Lower lobe of right lung (tissue), 2 donors: ENCODE data around the gene VDAC2. TPM values are rescaled to one million over a fixed set of nuclear protein-coding genes. Genes with fewer than 3 reads are reported as not detected.
A peak's percentile ranks its signal among the peaks of the same experiment; 100 is the strongest.

Source experiments
- ATAC-seq, 2 donors: fragments of 200-7000 bp; cut with Tn5 transposase; one replicate each; pipeline ENCODE4 v1.9.1; 2020 to 2022; ENCODE audit warnings: mild to moderate bottlenecking in 2 of 2, moderate library complexity in 2 of 2
- DNase-seq: peaks from one replicate; pipeline ENCODE4 v3.0.0-alpha.2; 2020
- H3K27ac ChIP-seq: fragments of 200-600 bp; one replicate; pipeline ENCODE4 v1.8.0; 2022
- H3K27me3 ChIP-seq: fragments of 200-600 bp; one replicate; pipeline ENCODE4 v1.8.0; 2022; ENCODE audit warnings: low read depth
- H3K36me3 ChIP-seq: fragments of 200-600 bp; one replicate; pipeline ENCODE4 v1.8.0; 2022; ENCODE audit warnings: mild to moderate bottlenecking
- H3K4me1 ChIP-seq: fragments of 200-600 bp; one replicate; pipeline ENCODE4 v1.8.0; 2022
- H3K4me3 ChIP-seq: fragments of 200-600 bp; one replicate; pipeline ENCODE4 v1.8.0; 2022; ENCODE audit warnings: mild to moderate bottlenecking
- H3K9me3 ChIP-seq: fragments of 200-600 bp; one replicate; pipeline ENCODE4 v1.8.0; 2022
- intact Hi-C: fragments of 100-400 bp; cut with DNase I; formaldehyde crosslinking; loops from one replicate; pipeline ENCODE4 v1.11.0; 2022
- total RNA-seq: library from RNA; stranded (reverse); fragmentation: NEBNext Ultra II Directional; extraction: Animal tissue kit (Norgen Biotek cat#: 25700); gene quantifications from one replicate; pipeline ENCODE4 v1.2.1, GENCODE V29; 2021
- TF ChIP-seq, protein P1 (sequence below): fragments of 200-600 bp; IDR thresholded peaks from one replicate; pipeline ENCODE4 v1.8.0; 2022; ENCODE audit warnings: antibody characterized with exemption, mild to moderate bottlenecking
- donor health status: DM: no; HTN: yes; CAD: no; lungs with severe emphysema.

Gene VDAC2
- total RNA-seq, 1 donor from 2014 or later, result 120 TPM

- Histone ChIP-seq H3K27me3 (no peaks in the 10 kb centered on the region), H3K9me3 (no peaks in the 10 kb centered on the region), H3K27ac (no peak overlapping the region), H3K36me3 (peaks cover 78% of the 10 kb centered on the region), H3K4me1 (peaks cover 55% of the 10 kb centered on the region), H3K4me3 (no peak overlapping the region)
- ATAC-seq, result no peak
- DNase-seq, result no peak
- TF ChIP-seq, protein P1, sequence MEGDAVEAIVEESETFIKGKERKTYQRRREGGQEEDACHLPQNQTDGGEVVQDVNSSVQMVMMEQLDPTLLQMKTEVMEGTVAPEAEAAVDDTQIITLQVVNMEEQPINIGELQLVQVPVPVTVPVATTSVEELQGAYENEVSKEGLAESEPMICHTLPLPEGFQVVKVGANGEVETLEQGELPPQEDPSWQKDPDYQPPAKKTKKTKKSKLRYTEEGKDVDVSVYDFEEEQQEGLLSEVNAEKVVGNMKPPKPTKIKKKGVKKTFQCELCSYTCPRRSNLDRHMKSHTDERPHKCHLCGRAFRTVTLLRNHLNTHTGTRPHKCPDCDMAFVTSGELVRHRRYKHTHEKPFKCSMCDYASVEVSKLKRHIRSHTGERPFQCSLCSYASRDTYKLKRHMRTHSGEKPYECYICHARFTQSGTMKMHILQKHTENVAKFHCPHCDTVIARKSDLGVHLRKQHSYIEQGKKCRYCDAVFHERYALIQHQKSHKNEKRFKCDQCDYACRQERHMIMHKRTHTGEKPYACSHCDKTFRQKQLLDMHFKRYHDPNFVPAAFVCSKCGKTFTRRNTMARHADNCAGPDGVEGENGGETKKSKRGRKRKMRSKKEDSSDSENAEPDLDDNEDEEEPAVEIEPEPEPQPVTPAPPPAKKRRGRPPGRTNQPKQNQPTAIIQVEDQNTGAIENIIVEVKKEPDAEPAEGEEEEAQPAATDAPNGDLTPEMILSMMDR, result no peak
- intact Hi-C loops, result no loop called here
These were observed 12.9 kb downstream of the VDAC2 start for GRCh38 chr10:75223507-75223906.

GRCh38 chr10:75226095-75226494, 15.5 kb downstream of the VDAC2 start:
- peaks cover 59% of the 10 kb centered on the region for H3K4me1 ChIP-seq
- H3K27me3 ChIP-seq, result no peaks in the 10 kb centered on the region
- H3K27ac ChIP-seq, result peak overlapping the region; percentile 75
- ATAC-seq, result no peak
- H3K4me3 ChIP-seq, result no peak overlapping the region
- H3K36me3 ChIP-seq, result peaks cover 76% of the 10 kb centered on the region
- TF ChIP-seq, protein P1, result no peak
- intact Hi-C loops, result no loop called here
- no peaks in the 10 kb centered on the region for H3K9me3 ChIP-seq
- no peak for DNase-seq

- H3K9me3 ChIP-seq, result no peaks in the 10 kb centered on the region
- H3K36me3 ChIP-seq, result peaks cover 76% of the 10 kb centered on the region
- H3K4me1 ChIP-seq, result peaks cover 59% of the 10 kb centered on the region
- H3K27me3 ChIP-seq, result no peaks in the 10 kb centered on the region
- intact Hi-C loops, result no loop called here
- peak overlapping the region; percentile 75 for H3K27ac ChIP-seq
- DNase-seq, result no peak
- TF ChIP-seq, protein P1, result no peak
- no peak overlapping the region for H3K4me3 ChIP-seq
- no peak for ATAC-seq
These were observed 16.1 kb downstream of the VDAC2 start for GRCh38 chr10:75226656-75227055.

DNA sequence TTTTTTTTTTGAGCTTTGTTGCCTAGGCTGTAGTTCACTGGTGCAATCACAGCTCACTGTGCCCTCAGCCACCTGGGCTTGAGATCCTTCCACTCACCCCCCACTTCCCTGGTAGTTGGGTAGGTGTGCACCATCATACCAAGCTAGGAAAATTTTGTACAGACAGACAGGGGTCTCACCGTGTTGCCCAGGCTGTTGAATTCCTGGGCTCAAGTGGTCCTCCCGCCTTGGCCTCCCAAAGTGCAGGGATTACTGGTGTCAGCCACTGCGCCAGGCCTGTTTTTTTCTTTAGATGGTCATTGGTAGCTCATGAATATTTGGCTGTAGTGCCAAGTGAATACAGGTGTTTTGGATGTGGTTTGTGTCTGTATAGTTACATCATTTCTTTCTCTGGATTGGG, 17.7 kb downstream of the VDAC2 start:
- TF ChIP-seq, protein P1, result no peak
- no peaks in the 10 kb centered on the region for H3K27me3 ChIP-seq
- no peaks in the 10 kb centered on the region for H3K9me3 ChIP-seq
- no peak for ATAC-seq
- H3K36me3 ChIP-seq, result peaks cover 73% of the 10 kb centered on the region
- H3K4me3 ChIP-seq, result no peak overlapping the region
- peaks cover 57% of the 10 kb centered on the region for H3K4me1 ChIP-seq
- H3K27ac ChIP-seq, result no peak overlapping the region
- DNase-seq, result no peak
- intact Hi-C loops, result no loop called here

DNA sequence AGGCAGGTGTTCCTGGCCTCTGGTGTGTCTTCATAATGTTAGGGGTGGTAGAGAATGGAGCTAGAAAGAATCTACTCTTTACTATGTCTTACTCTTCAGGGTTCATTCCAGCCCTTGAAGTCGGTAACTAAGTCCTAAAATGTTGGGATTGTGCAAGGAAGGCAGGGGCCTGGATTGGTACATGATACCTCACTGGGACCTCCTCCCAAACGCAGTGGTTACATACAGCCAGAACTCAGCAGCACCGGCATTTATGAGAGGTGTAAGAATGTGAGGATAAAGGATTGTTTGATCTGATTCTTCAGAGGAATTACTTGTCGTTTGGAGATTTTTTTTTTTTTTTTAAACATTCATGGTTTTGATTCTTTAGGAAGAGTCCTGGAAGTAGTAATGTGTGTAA, 18.2 kb downstream of the VDAC2 start:
- DNase-seq, result no peak
- Histone ChIP-seq H3K27ac (no peak overlapping the region), H3K9me3 (no peaks in the 10 kb centered on the region), H3K27me3 (no peaks in the 10 kb centered on the region), H3K4me3 (no peak overlapping the region), H3K36me3 (peaks cover 72% of the 10 kb centered on the region), H3K4me1 (peaks cover 51% of the 10 kb centered on the region)
- no peak for ATAC-seq
- intact Hi-C loops, result no loop called here
- TF ChIP-seq, protein P1, result no peak

DNA sequence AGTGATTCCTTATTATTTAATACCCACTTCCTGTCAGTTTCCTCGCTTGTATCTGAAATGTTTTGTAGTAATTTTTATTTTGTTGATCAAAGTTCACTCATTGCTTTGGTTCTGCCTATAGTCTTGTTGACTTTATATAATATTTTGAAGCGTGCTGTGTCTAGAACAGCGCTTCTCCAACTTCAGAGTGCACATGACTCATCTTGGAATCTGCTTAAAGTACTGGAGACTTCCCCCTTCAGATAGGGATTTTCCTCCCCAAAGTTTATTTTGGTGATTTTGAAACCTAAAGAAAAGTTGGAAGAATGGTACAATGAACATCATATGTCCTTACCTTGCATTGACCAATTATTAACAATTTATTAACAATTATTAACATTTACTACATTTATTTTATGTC, 19.4 kb downstream of the VDAC2 start:
- no peak overlapping the region for H3K4me3 ChIP-seq
- TF ChIP-seq, protein P1, result no peak
- intact Hi-C loops, result no loop called here
- H3K27me3 ChIP-seq, result no peaks in the 10 kb centered on the region
- H3K9me3 ChIP-seq, result no peaks in the 10 kb centered on the region
- H3K36me3 ChIP-seq, result peaks cover 62% of the 10 kb centered on the region
- peaks cover 46% of the 10 kb centered on the region for H3K4me1 ChIP-seq
- DNase-seq (no peak), ATAC-seq (no peak)
- H3K27ac ChIP-seq, result no peak overlapping the region
